Measurements from ENCODE around the gene CCDC127.
"Not testable (repeated sequence)": the region's sequence is repeated elsewhere in the genome, so short reads cannot be mapped to it uniquely, and the experiment has no call there.

CCDC127 gene

DNA sequence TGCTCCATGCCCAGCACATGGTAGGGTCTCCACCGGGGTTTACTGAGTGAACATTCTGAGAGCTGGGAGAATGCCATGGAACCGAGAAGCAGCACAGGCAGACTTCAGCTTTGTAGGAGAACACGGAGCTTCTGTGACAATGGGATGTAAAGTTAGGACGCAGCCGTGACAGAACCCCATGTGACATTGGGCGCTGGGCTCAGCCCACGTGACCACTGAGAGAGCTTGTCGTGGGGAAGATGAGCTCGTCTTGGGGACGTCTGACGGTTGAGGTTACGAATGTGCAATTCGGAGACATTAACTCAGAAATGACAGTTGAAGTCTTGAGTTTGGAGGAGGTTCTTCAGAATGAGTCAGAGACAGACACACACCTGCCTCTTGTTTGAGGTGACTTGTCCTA is 13.7 kb upstream of the CCDC127 start:
- Histone ChIP-seq H3K27me3 (ENCODE audit: insufficient read depth, poor library complexity, severe bottlenecking) (no peaks in the 10 kb centered on the region), H3K9me3 (ENCODE audit: severe bottlenecking) (no peaks in the 10 kb centered on the region), H3K27ac (ENCODE audit: poor library complexity, severe bottlenecking) (no peak overlapping the region), H3K36me3 (ENCODE audit: low read depth) (peaks cover 73% of the 10 kb centered on the region), H3K4me3 (ENCODE audit: severe bottlenecking) (no peak overlapping the region), H3K4me1 (ENCODE audit: insufficient read depth, poor library complexity, severe bottlenecking) (no peaks in the 10 kb centered on the region)
- DNase-seq (ENCODE audit: low spot score) (no peak), ATAC-seq (ENCODE audit: low read depth) (no peak)
- TF ChIP-seq CTCF (IDR thresholded peaks at IDR 0.05; ENCODE audit: poor library complexity, severe bottlenecking): no peak

DNA sequence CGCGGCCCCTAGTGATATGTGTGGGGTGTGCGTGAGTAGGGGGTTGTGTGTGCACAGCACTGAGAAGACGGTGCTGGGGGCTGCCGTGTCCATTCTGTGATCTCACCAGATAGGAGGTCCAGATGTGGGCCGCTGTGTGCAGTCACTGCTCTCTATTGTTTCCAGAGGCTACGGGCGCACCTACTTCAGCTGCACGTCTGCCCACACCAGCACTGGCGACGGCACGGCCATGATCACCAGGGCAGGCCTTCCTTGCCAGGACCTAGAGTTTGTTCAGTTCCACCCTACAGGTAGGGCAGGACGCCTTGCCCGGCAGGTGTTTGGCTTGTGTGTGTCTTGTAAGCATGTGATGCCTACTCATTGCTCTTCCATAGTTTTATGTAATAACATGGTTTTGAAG is 12.8 kb upstream of the CCDC127 start:
- Histone ChIP-seq H3K9me3 (ENCODE audit: severe bottlenecking) (no peaks in the 10 kb centered on the region), H3K27ac (ENCODE audit: poor library complexity, severe bottlenecking) (no peak overlapping the region), H3K27me3 (ENCODE audit: insufficient read depth, poor library complexity, severe bottlenecking) (no peaks in the 10 kb centered on the region), H3K4me1 (ENCODE audit: insufficient read depth, poor library complexity, severe bottlenecking) (no peaks in the 10 kb centered on the region), H3K36me3 (ENCODE audit: low read depth) (peaks cover 77% of the 10 kb centered on the region), H3K4me3 (ENCODE audit: severe bottlenecking) (no peak overlapping the region)
- DNase-seq (ENCODE audit: low spot score) (no peak), ATAC-seq (ENCODE audit: low read depth) (no peak)
- TF ChIP-seq CTCF (IDR thresholded peaks at IDR 0.05; ENCODE audit: poor library complexity, severe bottlenecking): no peak

DNA sequence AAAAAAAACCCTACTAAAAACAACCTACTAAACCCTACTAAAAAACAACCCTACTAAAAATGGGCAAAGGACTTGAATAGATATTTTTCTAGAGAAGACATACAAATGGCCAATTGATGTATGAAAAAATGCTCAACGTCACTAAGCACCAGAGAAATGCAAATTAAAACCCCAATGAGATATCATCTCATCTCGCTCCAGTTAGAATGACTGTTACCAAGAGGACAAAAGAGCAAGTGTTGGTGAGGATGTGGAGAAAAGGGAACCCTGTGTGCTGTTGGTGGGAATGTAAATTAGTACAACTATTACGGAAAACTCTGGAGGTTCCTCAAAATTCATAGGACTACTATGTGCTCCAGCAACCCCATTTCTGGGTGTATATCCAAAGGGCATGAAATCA is 10.9 kb upstream of the CCDC127 start:
- no peaks in the 10 kb centered on the region for H3K9me3 ChIP-seq (ENCODE audit: severe bottlenecking)
- H3K27ac ChIP-seq (ENCODE audit: poor library complexity, severe bottlenecking): no peak overlapping the region
- no peak for DNase-seq (ENCODE audit: low spot score)
- H3K36me3 ChIP-seq (ENCODE audit: low read depth): peaks cover 77% of the 10 kb centered on the region
- H3K4me3 ChIP-seq (ENCODE audit: severe bottlenecking): no peak overlapping the region
- no peak for TF ChIP-seq CTCF (IDR thresholded peaks at IDR 0.05; ENCODE audit: poor library complexity, severe bottlenecking)
- H3K4me1 ChIP-seq (ENCODE audit: insufficient read depth, poor library complexity, severe bottlenecking): no peaks in the 10 kb centered on the region
- ATAC-seq (ENCODE audit: low read depth): no peak
- H3K27me3 ChIP-seq (ENCODE audit: insufficient read depth, poor library complexity, severe bottlenecking): no peaks in the 10 kb centered on the region

DNA sequence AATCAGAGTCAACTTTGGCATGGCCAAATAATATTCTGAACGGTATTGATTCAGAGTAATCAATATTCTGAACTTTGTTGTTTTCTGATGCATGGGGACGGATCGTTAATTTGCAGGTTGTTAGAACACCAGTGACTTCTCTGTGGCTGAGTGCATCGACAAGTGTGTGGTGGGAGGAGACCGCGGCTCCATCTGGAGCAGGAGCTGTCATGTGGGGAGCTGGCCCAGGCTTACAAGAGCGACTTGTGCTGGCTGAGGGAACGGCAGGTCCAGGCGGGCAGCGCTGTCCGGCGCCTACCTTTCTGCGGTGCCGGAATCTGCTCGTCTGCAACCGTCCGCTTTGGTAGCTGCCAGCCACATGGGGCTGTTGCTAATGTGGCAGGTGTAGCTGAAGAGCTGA is 9.4 kb upstream of the CCDC127 start:
- DNase-seq (ENCODE audit: low spot score): not testable (repeated sequence)
- peaks cover 72% of the 10 kb centered on the region for H3K36me3 ChIP-seq (ENCODE audit: low read depth)

GRCh38 chr5:225334-225733 is 7.4 kb upstream of the CCDC127 start:
- DNase-seq (ENCODE audit: low spot score): no peak
- H3K9me3 ChIP-seq (ENCODE audit: severe bottlenecking): no peaks in the 10 kb centered on the region
- H3K27ac ChIP-seq (ENCODE audit: poor library complexity, severe bottlenecking): no peak overlapping the region
- H3K4me1 ChIP-seq (ENCODE audit: insufficient read depth, poor library complexity, severe bottlenecking): peaks cover 21% of the 10 kb centered on the region
- H3K4me3 ChIP-seq (ENCODE audit: severe bottlenecking): no peak overlapping the region
- ATAC-seq (ENCODE audit: low read depth): no peak
- peaks cover 75% of the 10 kb centered on the region for H3K36me3 ChIP-seq (ENCODE audit: low read depth)
- TF ChIP-seq CTCF (IDR thresholded peaks at IDR 0.05; ENCODE audit: poor library complexity, severe bottlenecking): no peak
- H3K27me3 ChIP-seq (ENCODE audit: insufficient read depth, poor library complexity, severe bottlenecking): no peaks in the 10 kb centered on the region

More for the DNA sequence above, 9.4 kb upstream of the CCDC127 start:
- not testable (repeated sequence) for H3K4me1 ChIP-seq (ENCODE audit: insufficient read depth, poor library complexity, severe bottlenecking); H3K27ac ChIP-seq (ENCODE audit: poor library complexity, severe bottlenecking); H3K27me3 ChIP-seq (ENCODE audit: insufficient read depth, poor library complexity, severe bottlenecking); H3K4me3 ChIP-seq (ENCODE audit: severe bottlenecking); H3K9me3 ChIP-seq (ENCODE audit: severe bottlenecking); ATAC-seq (ENCODE audit: low read depth)

Measured in RWPE2 (cell line).